HL-60 (cell line): ENCODE data around the gene ENGASE.

ENCODE experiments used
- DNase-seq, 2 experiments: peaks; one replicate each; pipeline ENCODE4 v3.0.0-alpha.2; 2010 to 2020; ENCODE audit warnings: low read depth in 1 of 2, low spot score in 1 of 2
- H3K27ac ChIP-seq: fragments of 250-450 bp; sonication (Bioruptor Pico); replicated peaks from 2 replicates; pipeline ENCODE4 v1.5.1; 2020; ENCODE audit warnings: mild to moderate bottlenecking, moderate library complexity
- H3K27me3 ChIP-seq: fragments of 250-450 bp; sonication (Bioruptor Pico); 2 replicates; pipeline ENCODE4 v1.5.1; 2021; ENCODE audit warnings: mild to moderate bottlenecking, moderate library complexity; ENCODE audit not compliant: insufficient read depth, poor library complexity, severe bottlenecking
- H3K4me3 ChIP-seq: replicated peaks from 2 replicates; pipeline ENCODE4 v1.5.1; 2011; ENCODE audit warnings: mild to moderate bottlenecking, control low read depth, low read length; ENCODE audit not compliant: insufficient read depth
- CTCF ChIP-seq: IDR thresholded peaks from one replicate; pipeline ENCODE4 v1.5.1; 2011; ENCODE audit warnings: low read length, control low read depth, inconsistent platforms; ENCODE audit not compliant: insufficient read depth
- GABPA ChIP-seq: IDR thresholded peaks from 2 replicates; pipeline ENCODE4 v1.6.1; 2012; ENCODE audit warnings: low read depth
- POLR2AphosphoS5 ChIP-seq: IDR thresholded peaks from 2 replicates; pipeline ENCODE4 v1.6.1; 2012; ENCODE audit warnings: low read depth
- REST ChIP-seq: IDR thresholded peaks from 2 replicates; pipeline ENCODE4 v1.6.1; 2012; ENCODE audit warnings: low read depth; ENCODE audit not compliant: insufficient replicate concordance
- SPI1 ChIP-seq: IDR thresholded peaks from 2 replicates; pipeline ENCODE4 v1.6.1; 2012; ENCODE audit warnings: low read depth, mild to moderate bottlenecking, borderline replicate concordance

ENGASE gene

GRCh38 chr17:79052131-79052530 is 22.5 kb upstream of the ENGASE start:
- H3K27me3 ChIP-seq, result no peaks in the 10 kb centered on the region
- TF ChIP-seq CTCF (no peak), GABPA (no peak), SPI1 (no peak), POLR2AphosphoS5 (no peak), REST (no peak)
- no peak for DNase-seq
- no peak overlapping the region for H3K27ac ChIP-seq
- no peak overlapping the region for H3K4me3 ChIP-seq

GRCh38 chr17:79053251-79053925 is 21.2 kb upstream of the ENGASE start:
- no peak for DNase-seq
- no peak overlapping the region for H3K27ac ChIP-seq
- TF ChIP-seq REST (no peak), CTCF (no peak), GABPA (no peak), SPI1 (no peak), POLR2AphosphoS5 (no peak)
- no peak overlapping the region for H3K4me3 ChIP-seq
- no peaks in the 10 kb centered on the region for H3K27me3 ChIP-seq

- Histone ChIP-seq H3K27ac (no peak overlapping the region), H3K27me3 (no peaks in the 10 kb centered on the region), H3K4me3 (no peak overlapping the region)
- DNase-seq, result peak in 1 of 2 experiments; percentile 17
- TF ChIP-seq SPI1 (no peak), POLR2AphosphoS5 (no peak), CTCF (no peak), REST (no peak), GABPA (no peak)
Measured at GRCh38 chr17:79054200-79054960, 20.2 kb upstream of the ENGASE start.
